K562 (cell line): ENCODE measurements around the gene SAE1. TPM values are rescaled to one million over a fixed set of nuclear protein-coding genes. Genes with fewer than 3 reads are reported as not detected.
A peak's percentile ranks its signal among the peaks of the same experiment; 100 is the strongest.

Experiments used
- CBX3 ChIP-seq, 2 experiments: IDR thresholded peaks; 1 replicate in 1 of 2; 2 replicates in 1 of 2; pipeline ENCODE4 v1.6.1; 2012; ENCODE audit warnings: inconsistent platforms in 2 of 2, low read length in 2 of 2, borderline replicate concordance in 1 of 2, control low read depth in 1 of 2
- FIP1L1 ChIP-seq: fragments of 200-400 bp; formaldehyde crosslinking; IDR thresholded peaks from 2 replicates; pipeline ENCODE4 v1.6.1; 2018; ENCODE audit warnings: mild to moderate bottlenecking, low read depth, low read length; ENCODE audit not compliant: poor library complexity, severe bottlenecking
- MYNN ChIP-seq, 2 experiments: sonication (generic); formaldehyde crosslinking in 1 of 2; IDR thresholded peaks; 2 replicates each; pipeline versions ENCODE4 v1.5.0 to v1.6.1; 2016 to 2020; ENCODE audit warnings: antibody characterized with exemption in 1 of 2, missing genetic modification reagents in 1 of 2
- PRPF4 ChIP-seq: fragments of 200-400 bp; formaldehyde crosslinking; IDR thresholded peaks from one replicate; pipeline ENCODE4 v1.6.1; 2017; ENCODE audit warnings: low read length, low read depth, mild to moderate bottlenecking; ENCODE audit not compliant: insufficient read depth, poor library complexity, severe bottlenecking
- THRAP3 ChIP-seq: fragments of 450-650 bp; IDR thresholded peaks from 2 replicates; pipeline ENCODE4 v1.6.1; 2016; ENCODE audit warnings: mild to moderate bottlenecking, inconsistent platforms, borderline replicate concordance
- TOE1 ChIP-seq, 2 experiments: fragments of 450-650 bp in 1 of 2; sonication (generic) in 1 of 2; formaldehyde crosslinking in 1 of 2; IDR thresholded peaks; 2 replicates each; pipeline versions ENCODE4 v1.7.1 to v1.8.0; 2016 to 2022; ENCODE audit warnings: borderline replicate concordance in 2 of 2, mild to moderate bottlenecking in 2 of 2, antibody characterized with exemption in 1 of 2, inconsistent platforms in 1 of 2, low read depth in 1 of 2, missing genetic modification reagents in 1 of 2, moderate library complexity in 1 of 2
- ZNF316 ChIP-seq: fragments of 450-650 bp; IDR thresholded peaks from 2 replicates; pipeline ENCODE4 v1.6.1; 2016
- ZNF668 ChIP-seq: fragments of 250-450 bp; sonication (Bioruptor Pico); IDR thresholded peaks from 2 replicates; pipeline ENCODE4 v1.8.0; 2022; ENCODE audit warnings: mild to moderate bottlenecking, inconsistent platforms
- polyA plus RNA-seq, 8 experiments: library from polyadenylated mRNA; depleted of rRNA in 4 of 8; stranded (reverse) in 5 of 8; unstranded in 3 of 8; fragments of >200 nt; fragmentation: Nextera tagmentation in 2 of 8; fragmentation: Illumina TruSeq in 1 of 8; extraction: Ambion mirVana in 2 of 8; extraction: Trizol in 1 of 8; gene quantifications; 2 replicates each; pipeline versions ENCODE4 v1.2.1 to v1.2.3, GENCODE V29; 2011 to 2014; ENCODE audit warnings: inconsistent platforms in 1 of 8, missing spikeins in 1 of 8
- total RNA-seq, 7 experiments: library from RNA; depleted of rRNA in 6 of 7; stranded (reverse); fragments of >200 nt in 6 of 7; fragmentation: Illumina TruSeq in 2 of 7; extraction: Trizol in 2 of 7; gene quantifications; 2 replicates each; pipeline versions ENCODE4 v1.2.1 to v1.2.3, GENCODE V29; 2011 to 2021; ENCODE audit warnings: low replicate concordance in 1 of 7
- TF ChIP-seq, protein P1 (sequence below): fragments of 250-450 bp; sonication (Bioruptor Pico); IDR thresholded peaks from 2 replicates; pipeline ENCODE4 v1.5.0; 2022; ENCODE audit warnings: mild to moderate bottlenecking
- TF ChIP-seq, protein P2 (sequence below): sonication (generic); formaldehyde crosslinking; IDR thresholded peaks from 2 replicates; pipeline ENCODE4 v1.8.0; 2022; ENCODE audit warnings: missing genetic modification reagents, mild to moderate bottlenecking, moderate library complexity, borderline replicate concordance
- TF ChIP-seq, protein P3 (sequence below): fragments of 150-350 bp; conservative IDR thresholded peaks from 2 replicates; pipeline ENCODE4 v1.6.1; 2014; ENCODE audit warnings: low read length
- TF ChIP-seq, protein P4 (sequence below): fragments of 250-450 bp; sonication (Bioruptor Pico); IDR thresholded peaks from 2 replicates; pipeline ENCODE4 v1.8.0; 2022; ENCODE audit warnings: inconsistent platforms
- TF ChIP-seq, protein P5 (sequence below): fragments of 250-450 bp; sonication (Bioruptor Pico); IDR thresholded peaks from 2 replicates; pipeline ENCODE4 v1.9.0; 2021; ENCODE audit warnings: mild to moderate bottlenecking

SAE1 gene
- total and polyA plus RNA-seq, 9 of the 15 experiments (the other 6 are each of a cell fraction or from before 2014, with no cell fraction given) = 82.8 to 299 (median 217) TPM

DNA sequence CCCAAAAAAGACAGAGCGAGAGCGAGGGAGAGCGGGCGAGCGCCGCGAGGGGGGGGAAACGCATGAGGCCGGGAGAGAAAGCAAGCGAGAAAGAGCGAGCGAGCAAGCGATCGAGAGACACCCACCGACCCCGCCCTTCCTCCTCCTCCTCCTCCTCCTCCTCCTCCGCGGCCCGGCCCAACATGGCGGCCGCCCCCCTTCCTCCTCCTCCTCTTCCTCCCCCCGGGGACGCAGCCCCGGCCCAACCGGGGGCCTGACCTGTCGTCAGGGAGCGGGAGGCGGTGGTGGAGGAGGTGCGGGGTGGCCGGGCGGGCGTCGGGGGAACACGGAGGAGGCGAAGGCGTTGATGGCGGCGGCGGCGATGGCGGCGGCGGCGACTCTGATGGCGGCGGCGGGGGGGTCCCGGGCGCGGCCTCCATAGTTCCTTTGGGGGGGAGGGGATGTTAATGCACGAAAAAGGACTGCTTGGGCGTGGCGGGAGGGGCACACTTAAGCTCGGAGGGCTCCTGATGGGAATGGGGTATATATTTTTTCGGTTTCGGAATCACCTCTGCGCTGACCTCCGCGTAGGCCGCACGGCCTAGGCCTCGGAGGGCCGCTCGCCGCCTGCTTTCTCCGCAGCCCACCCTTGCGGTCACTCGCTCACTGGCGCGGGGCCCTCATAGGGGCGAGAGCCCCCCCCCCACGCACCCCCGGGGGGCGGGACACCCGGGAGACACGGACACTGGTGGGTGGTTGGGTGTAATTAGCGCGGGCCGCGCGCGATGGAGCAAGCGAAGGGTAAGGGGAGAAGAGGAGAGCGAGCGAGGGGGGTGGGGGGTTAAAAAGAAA lies 18.3 kb upstream of the SAE1 start (continued):
- TF ChIP-seq TOE1 (IDR thresholded peaks at IDR 0.05; ENCODE audit: borderline replicate concordance) (no peak), TOE1 (CRISPR knock-in tag; IDR thresholded peaks at IDR 0.05; ENCODE audit: borderline replicate concordance, low read depth) (no peak), MYNN (IDR thresholded peaks at IDR 0.05) (0 out of 2 replicates have a peak, but pooled peaks have one; percentile 30), MYNN (CRISPR knock-in tag; IDR thresholded peaks at IDR 0.05) (no peak), ZNF668 (CRISPR knock-in tag) (no peak), ZNF316 (no peak), THRAP3 (peak; percentile 64; the same call in 1 of the 2 replicates), PRPF4 (peak; percentile 68), FIP1L1 (peak; percentile 82), CBX3 (IDR thresholded peaks at IDR 0.05; ENCODE audit: borderline replicate concordance in 1 of 2, low read length in 2 of 2) (no peak)
- TF ChIP-seq, protein P1, sequence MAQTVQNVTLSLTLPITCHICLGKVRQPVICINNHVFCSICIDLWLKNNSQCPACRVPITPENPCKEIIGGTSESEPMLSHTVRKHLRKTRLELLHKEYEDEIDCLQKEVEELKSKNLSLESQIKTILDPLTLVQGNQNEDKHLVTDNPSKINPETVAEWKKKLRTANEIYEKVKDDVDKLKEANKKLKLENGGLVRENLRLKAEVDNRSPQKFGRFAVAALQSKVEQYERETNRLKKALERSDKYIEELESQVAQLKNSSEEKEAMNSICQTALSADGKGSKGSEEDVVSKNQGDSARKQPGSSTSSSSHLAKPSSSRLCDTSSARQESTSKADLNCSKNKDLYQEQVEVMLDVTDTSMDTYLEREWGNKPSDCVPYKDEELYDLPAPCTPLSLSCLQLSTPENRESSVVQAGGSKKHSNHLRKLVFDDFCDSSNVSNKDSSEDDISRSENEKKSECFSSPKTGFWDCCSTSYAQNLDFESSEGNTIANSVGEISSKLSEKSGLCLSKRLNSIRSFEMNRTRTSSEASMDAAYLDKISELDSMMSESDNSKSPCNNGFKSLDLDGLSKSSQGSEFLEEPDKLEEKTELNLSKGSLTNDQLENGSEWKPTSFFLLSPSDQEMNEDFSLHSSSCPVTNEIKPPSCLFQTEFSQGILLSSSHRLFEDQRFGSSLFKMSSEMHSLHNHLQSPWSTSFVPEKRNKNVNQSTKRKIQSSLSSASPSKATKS (CRISPR knock-in tag) = no peak
- TF ChIP-seq, protein P2, sequence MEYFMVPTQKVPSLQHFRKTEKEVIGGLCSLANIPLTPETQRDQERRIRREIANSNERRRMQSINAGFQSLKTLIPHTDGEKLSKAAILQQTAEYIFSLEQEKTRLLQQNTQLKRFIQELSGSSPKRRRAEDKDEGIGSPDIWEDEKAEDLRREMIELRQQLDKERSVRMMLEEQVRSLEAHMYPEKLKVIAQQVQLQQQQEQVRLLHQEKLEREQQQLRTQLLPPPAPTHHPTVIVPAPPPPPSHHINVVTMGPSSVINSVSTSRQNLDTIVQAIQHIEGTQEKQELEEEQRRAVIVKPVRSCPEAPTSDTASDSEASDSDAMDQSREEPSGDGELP = no peak; the same call in 1 of the 2 replicates
- TF ChIP-seq, protein P3, sequence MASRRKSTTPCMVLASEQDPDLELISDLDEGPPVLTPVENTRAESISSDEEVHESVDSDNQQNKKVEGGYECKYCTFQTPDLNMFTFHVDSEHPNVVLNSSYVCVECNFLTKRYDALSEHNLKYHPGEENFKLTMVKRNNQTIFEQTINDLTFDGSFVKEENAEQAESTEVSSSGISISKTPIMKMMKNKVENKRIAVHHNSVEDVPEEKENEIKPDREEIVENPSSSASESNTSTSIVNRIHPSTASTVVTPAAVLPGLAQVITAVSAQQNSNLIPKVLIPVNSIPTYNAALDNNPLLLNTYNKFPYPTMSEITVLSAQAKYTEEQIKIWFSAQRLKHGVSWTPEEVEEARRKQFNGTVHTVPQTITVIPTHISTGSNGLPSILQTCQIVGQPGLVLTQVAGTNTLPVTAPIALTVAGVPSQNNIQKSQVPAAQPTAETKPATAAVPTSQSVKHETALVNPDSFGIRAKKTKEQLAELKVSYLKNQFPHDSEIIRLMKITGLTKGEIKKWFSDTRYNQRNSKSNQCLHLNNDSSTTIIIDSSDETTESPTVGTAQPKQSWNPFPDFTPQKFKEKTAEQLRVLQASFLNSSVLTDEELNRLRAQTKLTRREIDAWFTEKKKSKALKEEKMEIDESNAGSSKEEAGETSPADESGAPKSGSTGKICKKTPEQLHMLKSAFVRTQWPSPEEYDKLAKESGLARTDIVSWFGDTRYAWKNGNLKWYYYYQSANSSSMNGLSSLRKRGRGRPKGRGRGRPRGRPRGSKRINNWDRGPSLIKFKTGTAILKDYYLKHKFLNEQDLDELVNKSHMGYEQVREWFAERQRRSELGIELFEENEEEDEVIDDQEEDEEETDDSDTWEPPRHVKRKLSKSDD = no peak
- TF ChIP-seq, protein P4, sequence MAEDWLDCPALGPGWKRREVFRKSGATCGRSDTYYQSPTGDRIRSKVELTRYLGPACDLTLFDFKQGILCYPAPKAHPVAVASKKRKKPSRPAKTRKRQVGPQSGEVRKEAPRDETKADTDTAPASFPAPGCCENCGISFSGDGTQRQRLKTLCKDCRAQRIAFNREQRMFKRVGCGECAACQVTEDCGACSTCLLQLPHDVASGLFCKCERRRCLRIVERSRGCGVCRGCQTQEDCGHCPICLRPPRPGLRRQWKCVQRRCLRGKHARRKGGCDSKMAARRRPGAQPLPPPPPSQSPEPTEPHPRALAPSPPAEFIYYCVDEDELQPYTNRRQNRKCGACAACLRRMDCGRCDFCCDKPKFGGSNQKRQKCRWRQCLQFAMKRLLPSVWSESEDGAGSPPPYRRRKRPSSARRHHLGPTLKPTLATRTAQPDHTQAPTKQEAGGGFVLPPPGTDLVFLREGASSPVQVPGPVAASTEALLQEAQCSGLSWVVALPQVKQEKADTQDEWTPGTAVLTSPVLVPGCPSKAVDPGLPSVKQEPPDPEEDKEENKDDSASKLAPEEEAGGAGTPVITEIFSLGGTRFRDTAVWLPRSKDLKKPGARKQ (CRISPR knock-in tag) = no peak
- TF ChIP-seq, protein P5, sequence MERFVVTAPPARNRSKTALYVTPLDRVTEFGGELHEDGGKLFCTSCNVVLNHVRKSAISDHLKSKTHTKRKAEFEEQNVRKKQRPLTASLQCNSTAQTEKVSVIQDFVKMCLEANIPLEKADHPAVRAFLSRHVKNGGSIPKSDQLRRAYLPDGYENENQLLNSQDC (CRISPR knock-in tag) = no peak
